Gastroesophageal sphincter (tissue), 3 donors: ENCODE data around the gene PTPRN2.

Source experiments
- POLR2A ChIP-seq, 2 donors: fragments of 450-650 bp; IDR thresholded peaks; one replicate each; pipeline ENCODE4 v1.6.1; 2017; ENCODE audit warnings: antibody characterized with exemption in 2 of 2, mild to moderate bottlenecking in 2 of 2, moderate library complexity in 1 of 2
- POLR2AphosphoS5 ChIP-seq: sonication (generic); formaldehyde crosslinking; IDR thresholded peaks from one replicate; pipeline ENCODE4 v1.6.1; 2017; ENCODE audit warnings: antibody characterized with exemption
- TF ChIP-seq, protein P1 (sequence below), 4 experiments: fragments of 200-600 bp in 2 of 4; fragments of 450-650 bp in 2 of 4; sonication (generic) in 1 of 4; IDR thresholded peaks; one replicate each; pipeline ENCODE4 v1.5.1; 2017 to 2019; ENCODE audit warnings: antibody characterized with exemption in 4 of 4, mild to moderate bottlenecking in 2 of 4, moderate library complexity in 2 of 4

DNA sequence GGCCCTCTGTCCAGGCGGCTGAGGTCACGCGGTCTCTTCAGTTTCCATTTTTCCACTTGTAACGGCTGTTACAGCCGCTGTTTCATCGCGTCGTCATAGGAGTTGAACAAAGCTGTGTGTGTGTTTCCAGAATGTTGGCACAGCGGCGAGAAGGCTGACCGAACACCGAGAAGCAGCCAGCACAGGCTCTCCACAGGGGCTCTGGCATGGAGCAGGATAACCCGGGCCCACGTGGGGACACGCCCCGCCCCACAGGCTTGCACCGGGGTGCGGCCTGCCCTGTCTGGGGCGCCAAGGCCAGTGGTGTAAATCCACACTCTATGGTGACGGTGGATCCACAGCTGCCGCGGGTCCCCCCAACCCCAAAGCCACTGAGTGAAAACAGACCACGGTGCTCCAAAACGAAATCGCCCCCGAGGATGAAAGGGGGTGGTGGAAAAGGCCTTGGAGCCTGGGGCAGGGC is 802.6 kb downstream of the PTPRN2 start:
- TF ChIP-seq, protein P1, sequence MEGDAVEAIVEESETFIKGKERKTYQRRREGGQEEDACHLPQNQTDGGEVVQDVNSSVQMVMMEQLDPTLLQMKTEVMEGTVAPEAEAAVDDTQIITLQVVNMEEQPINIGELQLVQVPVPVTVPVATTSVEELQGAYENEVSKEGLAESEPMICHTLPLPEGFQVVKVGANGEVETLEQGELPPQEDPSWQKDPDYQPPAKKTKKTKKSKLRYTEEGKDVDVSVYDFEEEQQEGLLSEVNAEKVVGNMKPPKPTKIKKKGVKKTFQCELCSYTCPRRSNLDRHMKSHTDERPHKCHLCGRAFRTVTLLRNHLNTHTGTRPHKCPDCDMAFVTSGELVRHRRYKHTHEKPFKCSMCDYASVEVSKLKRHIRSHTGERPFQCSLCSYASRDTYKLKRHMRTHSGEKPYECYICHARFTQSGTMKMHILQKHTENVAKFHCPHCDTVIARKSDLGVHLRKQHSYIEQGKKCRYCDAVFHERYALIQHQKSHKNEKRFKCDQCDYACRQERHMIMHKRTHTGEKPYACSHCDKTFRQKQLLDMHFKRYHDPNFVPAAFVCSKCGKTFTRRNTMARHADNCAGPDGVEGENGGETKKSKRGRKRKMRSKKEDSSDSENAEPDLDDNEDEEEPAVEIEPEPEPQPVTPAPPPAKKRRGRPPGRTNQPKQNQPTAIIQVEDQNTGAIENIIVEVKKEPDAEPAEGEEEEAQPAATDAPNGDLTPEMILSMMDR (IDR thresholded peaks at IDR 0.05) = no peak
- TF ChIP-seq POLR2AphosphoS5 = no peak
- TF ChIP-seq POLR2A (IDR thresholded peaks at IDR 0.05) = no peak
